Measurements from ENCODE around the gene SYK.
A peak's percentile ranks its signal among the peaks of the same experiment; 100 is the strongest.

The SYK gene

GRCh38 chr9:90839183-90839728, 37.6 kb downstream of the SYK start:
- H2AFZ ChIP-seq = no peak overlapping the region
- H3K9ac ChIP-seq = no peak overlapping the region
- no peaks in the 10 kb centered on the region for H3K27me3 ChIP-seq (ENCODE audit: control insufficient read depth, insufficient read depth, low read length)
- no peak for TF ChIP-seq CTCF (IDR thresholded peaks at IDR 0.05)
- peaks cover 24% of the 10 kb centered on the region for H3K4me1 ChIP-seq
- H3K36me3 ChIP-seq (ENCODE audit: control insufficient read depth, insufficient read depth, low read length) = no peaks in the 10 kb centered on the region
- H3K79me2 ChIP-seq = peaks cover 25% of the 10 kb centered on the region
- H3K9me3 ChIP-seq (ENCODE audit: control insufficient read depth, low read length) = no peaks in the 10 kb centered on the region
- no peak overlapping the region for H3K4me3 ChIP-seq (ENCODE audit: low read depth, low read length)
- H3K4me2 ChIP-seq (ENCODE audit: low read length) = peak overlapping the region; percentile 9
- H3K27ac ChIP-seq = peak overlapping the region; percentile 75

- Histone ChIP-seq H3K79me2 (peaks cover 26% of the 10 kb centered on the region), H3K4me1 (peaks cover 19% of the 10 kb centered on the region), H3K27me3 (ENCODE audit: control insufficient read depth, insufficient read depth, low read length) (no peaks in the 10 kb centered on the region), H3K4me3 (ENCODE audit: low read depth, low read length) (no peak overlapping the region), H3K36me3 (ENCODE audit: control insufficient read depth, insufficient read depth, low read length) (no peaks in the 10 kb centered on the region), H2AFZ (no peak overlapping the region), H3K9me3 (ENCODE audit: control insufficient read depth, low read length) (no peaks in the 10 kb centered on the region), H3K27ac (no peak overlapping the region), H3K9ac (no peak overlapping the region), H3K4me2 (ENCODE audit: low read length) (no peak overlapping the region)
- no peak for TF ChIP-seq CTCF (IDR thresholded peaks at IDR 0.05)
Observed at GRCh38 chr9:90840696-90841095, 39.1 kb downstream of the SYK start.

- H3K9ac ChIP-seq = no peak overlapping the region
- H3K9me3 ChIP-seq (ENCODE audit: control insufficient read depth, low read length) = no peaks in the 10 kb centered on the region
- H3K27me3 ChIP-seq (ENCODE audit: control insufficient read depth, insufficient read depth, low read length) = no peaks in the 10 kb centered on the region
- no peak for TF ChIP-seq CTCF (IDR thresholded peaks at IDR 0.05)
- no peak overlapping the region for H3K27ac ChIP-seq
- peaks cover 19% of the 10 kb centered on the region for H3K4me1 ChIP-seq
- no peak overlapping the region for H3K4me3 ChIP-seq (ENCODE audit: low read depth, low read length)
- peaks cover 26% of the 10 kb centered on the region for H3K79me2 ChIP-seq
- H3K4me2 ChIP-seq (ENCODE audit: low read length) = no peak overlapping the region
- H3K36me3 ChIP-seq (ENCODE audit: control insufficient read depth, insufficient read depth, low read length) = no peaks in the 10 kb centered on the region
- H2AFZ ChIP-seq = no peak overlapping the region
Observed at GRCh38 chr9:90841213-90841612, 39.6 kb downstream of the SYK start.

- no peak overlapping the region for H3K27ac ChIP-seq
- no peak overlapping the region for H3K9ac ChIP-seq
- no peak overlapping the region for H3K4me2 ChIP-seq (ENCODE audit: low read length)
- H3K36me3 ChIP-seq (ENCODE audit: control insufficient read depth, insufficient read depth, low read length) = no peaks in the 10 kb centered on the region
- H3K79me2 ChIP-seq = peaks cover 26% of the 10 kb centered on the region
- TF ChIP-seq CTCF (IDR thresholded peaks at IDR 0.05) = no peak
- H3K9me3 ChIP-seq (ENCODE audit: control insufficient read depth, low read length) = no peaks in the 10 kb centered on the region
- no peaks in the 10 kb centered on the region for H3K27me3 ChIP-seq (ENCODE audit: control insufficient read depth, insufficient read depth, low read length)
- H3K4me3 ChIP-seq (ENCODE audit: low read depth, low read length) = no peak overlapping the region
- H2AFZ ChIP-seq = no peak overlapping the region
- peaks cover 19% of the 10 kb centered on the region for H3K4me1 ChIP-seq
Observed at GRCh38 chr9:90841615-90842014, 40.0 kb downstream of the SYK start.

GRCh38 chr9:90842176-90842777, 40.7 kb downstream of the SYK start:
- Histone ChIP-seq H3K9me3 (ENCODE audit: control insufficient read depth, low read length) (no peaks in the 10 kb centered on the region), H2AFZ (no peak overlapping the region), H3K9ac (no peak overlapping the region), H3K36me3 (ENCODE audit: control insufficient read depth, insufficient read depth, low read length) (no peaks in the 10 kb centered on the region), H3K27me3 (ENCODE audit: control insufficient read depth, insufficient read depth, low read length) (no peaks in the 10 kb centered on the region), H3K4me2 (ENCODE audit: low read length) (no peak overlapping the region), H3K4me1 (peaks cover 19% of the 10 kb centered on the region), H3K27ac (no peak overlapping the region), H3K79me2 (peaks cover 26% of the 10 kb centered on the region), H3K4me3 (ENCODE audit: low read depth, low read length) (no peak overlapping the region)
- TF ChIP-seq CTCF (IDR thresholded peaks at IDR 0.05) = no peak

All from parathyroid adenoma (tissue), 2 donors.